ENCODE results near the gene NACA2. TPM values are rescaled to one million over a fixed set of nuclear protein-coding genes. Genes with fewer than 3 reads are reported as not detected.
"Not testable (repeated sequence)": the region's sequence is repeated elsewhere in the genome, so short reads cannot be mapped to it uniquely, and the experiment has no call there.

The NACA2 gene
- polyA plus RNA-seq, 3 donors from 2014 or later = not detected

DNA sequence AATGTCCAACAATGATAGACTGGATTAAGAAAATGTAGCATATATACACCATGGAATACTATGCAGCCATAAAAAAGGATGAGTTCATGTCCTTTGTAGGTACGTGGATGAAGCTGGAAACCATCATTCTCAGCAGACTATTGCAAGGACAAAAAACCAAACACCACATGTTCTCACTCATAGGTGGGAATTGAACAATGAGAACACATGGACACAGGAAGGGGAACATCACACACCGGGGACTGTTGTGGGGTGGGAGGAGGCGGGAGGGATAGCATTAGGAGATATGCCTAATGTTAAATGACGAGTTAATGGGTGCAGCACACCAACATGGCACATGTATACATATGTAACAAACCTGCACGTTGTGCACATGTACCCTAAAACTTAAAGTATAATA is 24.6 kb downstream of the NACA2 start:
- H3K27ac Mint-ChIP-seq; H3K4me1 Mint-ChIP-seq; H3K4me3 Mint-ChIP-seq; DNase-seq; H3K27me3 Mint-ChIP-seq (ENCODE audit: low read depth in 3 of 3); H3K9me3 Mint-ChIP-seq; H3K36me3 Mint-ChIP-seq: not testable (repeated sequence)

DNA sequence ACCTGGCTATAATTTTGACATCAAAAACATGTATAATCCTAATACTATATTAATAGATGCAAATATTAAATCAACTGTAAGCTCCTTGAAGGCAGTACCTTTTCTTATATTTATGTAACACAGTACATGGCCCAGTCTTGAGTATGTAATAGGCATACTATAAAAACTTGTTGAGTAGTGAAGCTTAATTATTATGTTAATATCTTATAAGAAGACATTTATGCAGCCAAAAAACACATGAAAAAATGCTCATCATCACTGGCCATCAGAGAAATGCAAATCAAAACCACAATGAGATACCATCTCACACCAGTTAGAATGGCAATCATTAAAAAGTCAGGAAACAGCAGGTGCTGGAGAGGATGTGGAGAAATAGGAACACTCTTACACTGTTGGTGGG is 25.2 kb downstream of the NACA2 start:
- H3K9me3 Mint-ChIP-seq, H3K4me1 Mint-ChIP-seq, DNase-seq, H3K4me3 Mint-ChIP-seq, H3K36me3 Mint-ChIP-seq, H3K27ac Mint-ChIP-seq: not testable (repeated sequence)
- H3K27me3 Mint-ChIP-seq (ENCODE audit: low read depth in 3 of 3) = peaks cover 1 to 12% (median 2%) of the 10 kb centered on the region in 3 donors

DNA sequence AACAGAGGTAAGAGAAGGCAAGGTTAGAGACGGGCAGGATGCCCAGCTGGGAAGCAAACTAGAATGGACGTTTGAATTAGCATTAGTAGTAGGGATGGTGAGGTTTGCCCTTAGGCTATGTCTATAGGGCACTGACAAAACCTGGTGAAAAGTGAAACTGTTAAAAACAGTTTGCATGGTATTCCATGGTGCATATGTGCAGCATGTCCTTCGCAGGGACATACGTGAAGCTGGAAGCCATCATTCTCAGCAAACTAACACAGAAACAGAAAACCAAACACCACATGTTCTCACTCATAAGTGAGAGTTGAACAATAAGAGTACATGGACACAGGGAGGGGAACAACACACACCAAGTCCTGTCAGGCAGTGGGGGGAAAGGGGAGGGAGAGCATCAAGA is 25.8 kb downstream of the NACA2 start:
- H3K4me1 Mint-ChIP-seq = no peaks in the 10 kb centered on the region
- peaks cover 0 to 13% (median 3%) of the 10 kb centered on the region in 3 donors for H3K27me3 Mint-ChIP-seq (ENCODE audit: low read depth in 3 of 3)
- no peak overlapping the region for H3K27ac Mint-ChIP-seq
- H3K36me3 Mint-ChIP-seq = no peaks in the 10 kb centered on the region
- no peak for DNase-seq
- H3K9me3 Mint-ChIP-seq = no peaks in the 10 kb centered on the region
- no peak overlapping the region for H3K4me3 Mint-ChIP-seq

DNA sequence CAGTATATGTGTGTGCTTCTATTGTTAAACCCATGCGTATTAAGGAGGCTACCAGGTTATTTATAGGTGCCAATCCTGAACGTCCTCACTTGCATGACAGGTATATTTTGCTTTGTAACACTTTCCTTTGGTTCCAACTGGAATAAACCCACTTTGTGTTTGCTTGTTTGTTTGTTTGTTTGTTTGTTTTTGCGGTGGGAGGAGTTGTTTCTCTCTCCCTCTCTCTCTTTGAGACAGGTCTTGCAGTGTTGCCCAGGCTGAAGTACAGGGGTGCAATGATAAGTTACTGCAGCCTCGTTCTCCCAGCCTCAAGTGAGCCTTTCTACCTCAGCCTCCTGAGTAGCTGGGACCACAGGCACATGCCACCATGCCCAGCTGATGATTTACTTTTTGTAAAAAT is 28.7 kb downstream of the NACA2 start:
- H3K4me3 Mint-ChIP-seq = no peak overlapping the region
- H3K36me3 Mint-ChIP-seq = no peaks in the 10 kb centered on the region
- no peak overlapping the region for H3K27ac Mint-ChIP-seq
- DNase-seq = no peak
- peaks cover 3 to 26% (median 6%) of the 10 kb centered on the region in 3 donors for H3K27me3 Mint-ChIP-seq (ENCODE audit: low read depth in 3 of 3)
- no peaks in the 10 kb centered on the region for H3K4me1 Mint-ChIP-seq
- no peaks in the 10 kb centered on the region for H3K9me3 Mint-ChIP-seq

DNA sequence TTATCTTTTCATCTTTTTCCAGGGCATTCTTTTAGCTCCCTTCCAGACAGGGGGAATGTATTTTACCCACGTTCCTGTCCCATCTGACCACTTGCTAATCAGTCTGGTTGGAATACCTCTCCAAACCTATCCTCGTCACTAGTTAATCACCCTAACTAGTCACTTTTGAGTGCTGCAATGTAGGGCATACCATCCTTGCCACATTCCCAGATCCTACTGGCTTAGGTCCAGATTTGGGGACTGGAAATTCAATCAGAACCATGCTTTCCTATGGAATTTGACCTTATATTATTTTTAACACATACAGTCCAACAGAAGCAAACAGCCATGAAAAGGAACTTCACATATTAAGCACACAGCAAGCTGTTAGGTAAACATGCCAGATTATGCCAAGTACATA is 29.7 kb downstream of the NACA2 start:
- H3K27ac Mint-ChIP-seq = no peak overlapping the region
- H3K4me1 Mint-ChIP-seq = no peaks in the 10 kb centered on the region
- peaks cover 3 to 26% (median 6%) of the 10 kb centered on the region in 3 donors for H3K27me3 Mint-ChIP-seq (ENCODE audit: low read depth in 3 of 3)
- no peak for DNase-seq
- H3K9me3 Mint-ChIP-seq = no peaks in the 10 kb centered on the region
- no peaks in the 10 kb centered on the region for H3K36me3 Mint-ChIP-seq
- no peak overlapping the region for H3K4me3 Mint-ChIP-seq

DNA sequence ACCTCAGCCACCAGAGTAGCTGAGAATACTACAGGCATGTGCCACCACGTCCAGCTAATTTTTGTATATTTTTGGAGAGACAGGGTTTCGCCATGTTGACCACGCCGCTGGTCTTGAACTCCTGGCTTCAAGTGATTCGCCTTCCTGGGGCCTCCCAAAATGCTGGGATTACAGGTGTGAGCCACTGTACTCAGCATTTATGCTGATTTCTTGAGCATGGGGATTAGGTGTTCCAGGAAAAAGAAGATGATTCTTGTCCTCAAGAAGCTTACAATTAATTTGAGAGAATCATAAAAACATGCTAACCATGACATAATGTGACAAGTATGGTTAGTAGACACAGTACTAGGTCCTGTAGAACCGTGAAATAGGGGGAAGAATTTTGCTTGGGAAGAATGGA is 30.9 kb downstream of the NACA2 start:
- Mint-ChIP-seq H3K27me3 (ENCODE audit: low read depth in 3 of 3) (peaks cover 3 to 26% (median 6%) of the 10 kb centered on the region in 3 donors), H3K9me3 (no peaks in the 10 kb centered on the region), H3K4me1 (no peaks in the 10 kb centered on the region), H3K4me3 (no peak overlapping the region), H3K36me3 (no peaks in the 10 kb centered on the region), H3K27ac (no peak overlapping the region)
- DNase-seq = no peak

DNA sequence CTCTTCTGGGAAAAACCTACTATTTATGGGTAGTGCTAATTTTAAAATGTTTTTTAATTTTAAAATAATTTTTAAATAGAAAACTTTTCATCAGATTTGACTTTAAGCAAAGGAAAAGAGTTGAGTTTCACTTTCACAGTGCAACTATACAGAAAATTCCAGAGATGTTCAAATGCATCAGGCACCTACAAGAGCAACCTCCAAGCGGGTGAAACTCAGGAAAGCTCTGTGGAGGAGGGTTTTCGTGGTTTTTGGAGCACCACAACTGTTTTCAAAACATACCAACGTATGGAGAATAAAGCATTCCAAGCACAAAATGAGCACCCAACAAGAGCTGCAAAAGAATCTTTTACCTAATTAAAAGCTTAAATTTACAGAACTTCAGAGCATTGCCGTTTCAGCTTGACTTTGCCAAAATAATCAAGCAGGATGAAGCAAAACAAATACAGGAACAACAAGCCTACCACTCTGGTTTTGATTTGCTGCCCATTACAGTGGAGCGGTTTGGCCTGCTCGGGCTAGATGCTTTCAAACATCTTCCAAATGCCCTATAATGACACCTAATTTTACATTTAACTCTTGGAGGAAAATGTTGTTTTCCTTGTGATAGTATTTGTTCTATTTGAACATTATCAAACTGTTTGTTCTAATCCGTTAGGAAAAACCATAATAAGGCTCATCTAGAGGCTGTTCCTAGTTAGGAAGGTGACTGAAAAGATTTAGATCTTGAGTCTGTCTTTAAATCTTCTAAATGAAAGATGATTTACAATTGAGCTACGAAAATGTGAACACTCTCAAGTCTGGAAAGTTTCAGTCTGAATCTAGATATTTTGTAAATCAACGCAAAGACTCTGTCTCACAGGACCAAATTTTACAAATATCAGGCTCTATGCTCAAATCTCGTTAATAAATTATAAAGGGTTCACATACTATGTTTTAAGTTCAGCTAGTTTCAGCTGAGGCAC is 34.5 kb downstream of the NACA2 start:
- Mint-ChIP-seq H3K9me3 (no peaks in the 10 kb centered on the region), H3K36me3 (no peaks in the 10 kb centered on the region), H3K4me3 (no peak overlapping the region), H3K27me3 (ENCODE audit: low read depth in 3 of 3) (peaks cover 3 to 25% (median 6%) of the 10 kb centered on the region in 3 donors), H3K27ac (no peak overlapping the region), H3K4me1 (no peaks in the 10 kb centered on the region)
- DNase-seq = no peak

DNA sequence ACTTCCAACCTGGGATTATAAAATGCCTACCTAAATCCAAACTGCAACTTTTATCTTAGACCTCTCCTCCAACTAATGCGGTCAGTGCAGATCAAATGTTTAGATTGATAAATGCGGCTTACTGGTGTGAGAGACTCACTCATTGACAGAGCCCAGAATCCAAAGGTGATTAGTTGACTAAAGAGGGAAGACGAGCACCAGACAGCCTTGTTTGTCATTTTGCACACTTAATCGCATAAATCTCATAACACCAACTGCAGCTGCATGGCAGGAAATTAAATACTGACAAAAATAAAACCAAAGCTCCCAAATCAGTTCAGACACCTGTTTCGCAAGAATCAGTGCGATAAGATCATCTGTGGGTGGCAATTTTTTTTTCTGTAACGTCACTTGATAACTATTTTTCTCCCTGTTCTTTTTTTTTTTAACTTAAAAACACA is 35.9 kb downstream of the NACA2 start:
- no peak overlapping the region for H3K4me3 Mint-ChIP-seq
- H3K27ac Mint-ChIP-seq = no peak overlapping the region
- no peaks in the 10 kb centered on the region for H3K36me3 Mint-ChIP-seq
- H3K9me3 Mint-ChIP-seq = no peaks in the 10 kb centered on the region
- DNase-seq = no peak
- no peaks in the 10 kb centered on the region for H3K4me1 Mint-ChIP-seq
- peaks cover under 1 to 26% (median 6%) of the 10 kb centered on the region in 3 donors for H3K27me3 Mint-ChIP-seq (ENCODE audit: low read depth in 3 of 3)

DNA sequence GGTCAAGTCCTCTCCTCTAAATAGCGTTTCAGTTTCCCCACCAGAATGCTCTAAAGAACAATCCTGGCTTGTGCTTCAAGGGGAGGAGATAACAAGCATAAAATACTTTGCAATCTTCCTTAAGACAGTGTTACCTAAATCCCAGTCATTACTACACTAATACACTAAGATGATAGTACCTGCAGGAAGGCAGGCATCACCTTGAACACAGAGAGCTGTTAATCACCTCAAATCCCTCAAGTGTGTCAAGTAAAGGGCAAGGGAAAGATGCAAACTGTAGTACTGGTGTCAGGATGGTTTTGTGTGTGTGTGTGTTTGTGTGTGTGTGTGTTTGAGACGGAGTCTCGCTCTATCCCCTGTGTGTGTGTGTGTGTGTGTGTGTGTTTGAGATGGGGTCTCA is 36.8 kb downstream of the NACA2 start:
- peaks cover 1 to 26% (median 6%) of the 10 kb centered on the region in 3 donors for H3K27me3 Mint-ChIP-seq (ENCODE audit: low read depth in 3 of 3)
- DNase-seq = no peak
- H3K9me3 Mint-ChIP-seq = no peaks in the 10 kb centered on the region
- no peak overlapping the region for H3K4me3 Mint-ChIP-seq
- H3K27ac Mint-ChIP-seq = no peak overlapping the region
- no peaks in the 10 kb centered on the region for H3K36me3 Mint-ChIP-seq
- H3K4me1 Mint-ChIP-seq = no peaks in the 10 kb centered on the region

DNA sequence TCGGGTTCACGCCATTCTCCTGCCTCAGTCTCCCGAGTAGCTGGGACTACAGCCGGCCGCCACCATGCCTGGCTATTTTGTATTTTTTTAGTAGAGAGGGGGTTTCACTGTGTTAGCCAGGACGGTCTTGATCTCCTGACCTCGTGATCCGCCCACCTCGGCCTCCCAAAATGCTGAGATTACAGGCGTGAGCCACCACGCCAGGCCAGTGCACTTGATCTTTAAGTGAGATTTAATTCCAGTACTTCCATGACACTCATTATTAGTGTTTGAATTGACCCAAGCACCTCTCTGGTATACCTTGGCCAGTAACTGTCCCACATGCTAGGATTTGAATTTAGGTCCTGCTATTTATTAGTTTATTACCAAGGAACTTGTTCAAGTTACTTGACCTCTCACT is 38.5 kb downstream of the NACA2 start:
- H3K4me1 Mint-ChIP-seq, H3K27ac Mint-ChIP-seq, H3K9me3 Mint-ChIP-seq, DNase-seq, H3K4me3 Mint-ChIP-seq, H3K36me3 Mint-ChIP-seq: not testable (repeated sequence)
- peaks cover 3 to 18% (median 7%) of the 10 kb centered on the region in 3 donors for H3K27me3 Mint-ChIP-seq (ENCODE audit: low read depth in 3 of 3)

DNA sequence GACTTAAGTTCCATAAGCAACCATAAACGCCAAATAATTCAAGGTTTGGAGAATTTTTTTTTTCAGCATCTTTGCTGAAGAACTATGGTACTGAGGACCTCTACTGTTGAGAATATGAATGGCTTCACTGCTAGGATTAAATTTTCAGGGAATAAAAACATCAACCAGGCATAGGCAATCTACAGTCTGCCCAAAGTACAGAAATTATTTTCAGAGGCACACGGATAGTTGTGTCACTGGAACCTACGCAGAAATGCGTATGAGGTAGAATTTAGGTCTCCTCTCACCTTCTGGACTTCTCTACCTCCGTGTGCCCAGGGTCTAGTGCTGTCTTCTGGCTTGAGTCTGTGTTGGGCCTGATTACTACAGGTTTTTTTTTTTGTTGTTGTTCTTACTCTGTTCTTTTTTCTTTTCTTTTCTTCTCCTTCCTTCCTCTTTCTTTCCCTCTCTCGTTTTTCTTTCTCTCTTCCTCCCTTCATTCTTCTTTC is 39.7 kb downstream of the NACA2 start:
- no peaks in the 10 kb centered on the region for H3K36me3 Mint-ChIP-seq
- DNase-seq = peak in 1 of 3 donors; percentile 8
- peaks cover 6 to 18% (median 8%) of the 10 kb centered on the region in 3 donors for H3K27me3 Mint-ChIP-seq (ENCODE audit: low read depth in 3 of 3)
- H3K4me3 Mint-ChIP-seq = no peak overlapping the region
- H3K9me3 Mint-ChIP-seq = no peaks in the 10 kb centered on the region
- H3K27ac Mint-ChIP-seq = no peak overlapping the region
- no peaks in the 10 kb centered on the region for H3K4me1 Mint-ChIP-seq

DNA sequence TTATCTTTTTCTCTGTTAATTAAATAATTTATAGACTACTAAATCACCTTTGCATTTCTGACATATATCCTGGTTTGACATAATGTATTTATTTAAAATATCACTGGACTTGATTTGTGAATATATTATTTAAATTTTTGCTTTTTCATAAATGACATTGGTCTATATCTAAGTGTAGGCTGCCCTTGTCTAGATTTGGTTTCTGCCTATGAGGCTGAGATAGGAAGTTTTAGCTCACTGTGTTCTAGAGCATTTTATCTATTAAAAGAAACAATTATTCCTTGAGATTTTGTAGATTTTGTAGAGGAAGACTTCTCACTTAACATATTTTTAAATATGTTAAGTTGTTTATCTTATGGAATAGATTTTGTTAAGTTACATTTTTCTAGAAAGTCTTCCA is 43.9 kb downstream of the NACA2 start:
- Mint-ChIP-seq H3K4me1 (no peaks in the 10 kb centered on the region), H3K9me3 (no peaks in the 10 kb centered on the region), H3K27me3 (ENCODE audit: low read depth in 3 of 3) (peaks cover 10 to 17% (median 13%) of the 10 kb centered on the region in 3 donors), H3K4me3 (no peak overlapping the region), H3K27ac (no peak overlapping the region), H3K36me3 (no peaks in the 10 kb centered on the region)
- DNase-seq = no peak

DNA sequence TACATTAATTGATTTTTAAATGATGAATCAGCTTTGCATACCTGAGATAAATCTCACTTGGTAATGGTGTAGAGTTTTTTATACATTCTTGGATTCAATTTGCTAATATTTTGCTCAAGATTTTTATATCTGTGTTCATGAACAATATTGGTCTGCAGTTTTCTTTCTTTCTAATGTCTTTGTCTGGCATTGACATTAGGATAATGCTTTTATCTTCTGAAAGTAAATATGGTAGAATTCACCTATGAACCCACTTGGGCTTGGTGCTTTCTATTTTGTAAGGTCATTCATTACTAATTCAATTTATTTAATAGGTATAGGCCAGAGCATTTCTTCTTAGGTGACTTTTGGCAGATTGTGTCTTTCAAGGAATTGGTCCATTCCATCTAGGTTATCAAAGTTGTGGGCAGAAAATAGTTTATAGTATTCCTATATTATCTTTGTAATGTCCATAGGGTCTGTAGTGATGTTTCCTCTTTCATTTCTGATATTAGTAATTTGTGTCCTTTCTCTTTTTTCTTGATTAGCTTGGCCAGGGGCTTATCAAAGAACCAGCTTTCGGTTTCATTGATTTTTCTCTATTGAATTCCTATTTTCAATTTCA is 45.6 kb downstream of the NACA2 start:
- H3K36me3 Mint-ChIP-seq = no peaks in the 10 kb centered on the region
- no peak overlapping the region for H3K4me3 Mint-ChIP-seq
- H3K4me1 Mint-ChIP-seq = no peaks in the 10 kb centered on the region
- H3K27ac Mint-ChIP-seq = no peak overlapping the region
- peaks cover 0 to 7% (median 0%) of the 10 kb centered on the region in 6 donors for H3K9me3 Mint-ChIP-seq
- peaks cover 10 to 18% (median 12%) of the 10 kb centered on the region in 3 donors for H3K27me3 Mint-ChIP-seq (ENCODE audit: low read depth in 3 of 3)
- DNase-seq = no peak

DNA sequence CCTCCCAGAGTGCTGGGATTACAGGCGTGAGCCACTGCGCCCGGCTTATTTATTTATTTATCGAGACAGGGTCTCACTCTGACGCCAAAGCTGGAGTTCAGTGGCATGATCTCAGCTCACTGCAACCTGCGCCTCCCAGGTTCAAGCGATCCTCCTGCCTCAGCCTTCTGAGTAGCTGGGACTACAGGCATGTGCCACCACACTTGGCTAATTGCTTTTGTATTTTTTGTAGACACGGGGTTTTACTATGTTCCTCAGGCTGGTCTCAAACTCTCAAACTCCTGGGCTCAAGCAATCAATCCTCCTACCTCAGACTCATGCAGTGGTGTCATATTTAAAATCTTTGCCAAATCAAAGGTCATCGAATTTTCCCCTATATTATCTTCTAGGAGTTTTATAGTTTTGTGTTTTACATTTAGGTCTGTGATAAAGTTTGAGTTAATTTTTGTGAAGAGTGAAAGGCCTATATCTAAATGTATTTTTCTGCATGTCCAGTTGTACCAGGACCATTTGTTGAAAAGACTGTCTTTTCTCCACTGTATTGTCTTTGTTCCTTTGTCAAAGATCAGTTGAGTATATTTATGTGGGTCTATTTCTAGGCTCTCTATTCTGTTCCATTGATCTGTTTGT is 47.1 kb downstream of the NACA2 start:
- no peaks in the 10 kb centered on the region for H3K4me1 Mint-ChIP-seq
- H3K27ac Mint-ChIP-seq = no peak overlapping the region
- no peaks in the 10 kb centered on the region for H3K36me3 Mint-ChIP-seq
- no peak overlapping the region for H3K4me3 Mint-ChIP-seq
- peaks cover 0 to 7% (median 0%) of the 10 kb centered on the region in 6 donors for H3K9me3 Mint-ChIP-seq
- peaks cover 8 to 16% (median 10%) of the 10 kb centered on the region in 3 donors for H3K27me3 Mint-ChIP-seq (ENCODE audit: low read depth in 3 of 3)
- DNase-seq = no peak
